Measurements from ENCODE around the gene NLRP9.

DNA sequence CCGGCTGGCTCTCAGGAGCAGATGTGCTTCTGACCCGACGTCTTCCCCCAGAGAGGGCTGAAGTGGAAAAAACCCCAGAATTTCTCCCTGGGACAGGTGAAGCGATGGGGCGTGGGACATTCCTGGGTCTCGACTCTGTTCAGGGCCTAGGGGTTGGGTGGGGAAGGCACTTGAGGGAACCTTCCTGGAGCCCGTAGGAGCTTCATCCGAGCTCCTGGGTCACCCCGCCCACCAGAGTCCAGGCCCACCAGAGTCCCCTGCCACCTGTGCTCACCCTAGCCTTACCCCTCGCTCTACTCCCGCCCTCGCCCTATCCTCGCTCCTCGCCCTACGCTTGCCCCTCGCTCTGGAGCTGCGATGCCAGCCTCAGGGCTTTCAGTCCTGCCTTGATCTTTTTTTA lies 39.9 kb downstream of the NLRP9 start:
- TF ChIP-seq SRSF1 (optimal IDR thresholded peaks at IDR 0.05; ENCODE audit: low read depth, low read length) (no peak), POLR2AphosphoS5 (IDR thresholded peaks at IDR 0.05; ENCODE audit: low read depth, low read length) (no peak)
